Dermis blood vessel endothelial cell (primary cell): Measurements from ENCODE around the gene LAIR2. TPM values are rescaled to one million over a fixed set of nuclear protein-coding genes. Genes with fewer than 3 reads are reported as not detected.
"Not testable (repeated sequence)": the region's sequence is repeated elsewhere in the genome, so short reads cannot be mapped to it uniquely, and the experiment has no call there.

Experiments used
- DNase-seq: peaks from one replicate; pipeline ENCODE4 v3.0.0; 2010
- total RNA-seq: library from RNA; depleted of rRNA; stranded (reverse); fragments of >200 nt; gene quantifications from 2 replicates; pipeline ENCODE4 v1.2.3, GENCODE V29; 2014

Gene LAIR2
- total RNA-seq, 1 donor from 2014 or later: not detected

- DNase-seq: peak; percentile 80
Measured at GRCh38 chr19:54464630-54465425, 37.8 kb upstream of the LAIR2 start.

- no peak for DNase-seq
Measured at GRCh38 chr19:54465426-54466109, 37.1 kb upstream of the LAIR2 start.

- not testable (repeated sequence) for DNase-seq
Measured at GRCh38 chr19:54466110-54466480, 36.5 kb upstream of the LAIR2 start.

DNA sequence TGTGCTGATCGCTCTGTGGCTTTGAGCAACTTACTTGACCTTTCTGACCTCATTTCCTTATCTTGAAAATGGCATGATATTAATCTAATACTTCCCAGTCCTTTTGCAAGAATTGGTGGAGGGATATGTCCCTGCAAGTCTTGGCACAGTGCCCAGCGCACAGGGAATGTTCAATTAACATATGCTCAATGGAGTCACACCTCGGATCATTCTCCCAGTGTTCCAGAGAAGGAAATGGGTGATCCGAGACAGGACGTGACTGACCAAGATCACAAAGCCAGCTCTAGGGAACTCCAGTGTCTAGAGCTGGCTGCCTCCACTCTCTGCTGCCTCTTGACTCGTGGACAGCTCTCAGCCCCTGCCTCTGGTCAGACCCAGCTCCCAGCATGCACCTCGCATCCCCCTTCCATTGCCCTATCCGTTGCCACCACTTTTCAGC, 33.1 kb upstream of the LAIR2 start:
- DNase-seq: peak; percentile 94

GRCh38 chr19:54470276-54470887, 32.2 kb upstream of the LAIR2 start:
- DNase-seq: no peak

GRCh38 chr19:54470991-54471782, 31.4 kb upstream of the LAIR2 start:
- peak; percentile 76 for DNase-seq

DNA sequence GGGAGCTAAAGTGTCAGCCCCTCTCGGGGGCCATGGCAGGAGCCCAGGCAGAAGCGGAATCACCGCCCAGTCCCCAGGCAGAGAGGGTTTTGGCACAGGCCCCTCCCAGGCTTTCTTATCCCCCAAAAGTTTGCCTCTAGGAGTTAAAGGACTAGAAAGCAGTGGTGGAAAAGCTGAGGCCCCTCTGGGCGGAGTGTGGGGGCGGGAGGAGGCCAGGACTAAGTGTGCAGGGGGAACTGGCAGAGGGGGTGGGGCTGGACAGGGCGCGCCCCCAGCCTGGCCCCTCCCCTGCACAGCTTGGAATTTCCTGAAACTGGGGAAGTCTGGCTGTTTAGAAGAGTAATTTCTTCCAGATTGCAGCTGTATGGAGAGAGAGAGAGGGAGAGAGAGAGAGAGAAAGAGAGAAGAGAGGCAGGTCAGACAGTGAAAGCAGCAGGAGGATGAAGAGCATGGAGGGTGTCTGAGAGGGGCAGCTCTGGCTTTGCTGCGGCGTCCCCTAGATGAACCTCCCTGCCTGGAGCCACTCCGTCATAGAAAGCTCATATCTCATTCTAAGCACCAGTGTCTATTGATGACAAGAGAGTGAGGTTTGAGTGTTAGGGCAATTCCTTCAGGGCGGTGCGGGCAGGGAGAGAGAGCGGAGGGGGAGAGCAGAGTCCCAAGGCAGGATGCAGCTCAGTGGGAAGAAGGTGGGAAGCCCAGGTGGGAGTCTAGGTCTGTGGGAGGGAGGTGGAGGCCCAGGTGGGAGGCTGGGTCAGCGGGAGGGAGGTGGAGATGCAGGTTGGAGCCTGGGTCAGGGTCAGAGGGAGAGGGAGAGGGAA, 29.4 kb upstream of the LAIR2 start, which contains the start of gene CDC42EP5:
CDC42EP5 (minus strand) TSS at position 226 of the 821 bp plus-strand sequence. CDS start 7,749 bp downstream, outside the sequence.
- peak; percentile 88 for DNase-seq

DNA sequence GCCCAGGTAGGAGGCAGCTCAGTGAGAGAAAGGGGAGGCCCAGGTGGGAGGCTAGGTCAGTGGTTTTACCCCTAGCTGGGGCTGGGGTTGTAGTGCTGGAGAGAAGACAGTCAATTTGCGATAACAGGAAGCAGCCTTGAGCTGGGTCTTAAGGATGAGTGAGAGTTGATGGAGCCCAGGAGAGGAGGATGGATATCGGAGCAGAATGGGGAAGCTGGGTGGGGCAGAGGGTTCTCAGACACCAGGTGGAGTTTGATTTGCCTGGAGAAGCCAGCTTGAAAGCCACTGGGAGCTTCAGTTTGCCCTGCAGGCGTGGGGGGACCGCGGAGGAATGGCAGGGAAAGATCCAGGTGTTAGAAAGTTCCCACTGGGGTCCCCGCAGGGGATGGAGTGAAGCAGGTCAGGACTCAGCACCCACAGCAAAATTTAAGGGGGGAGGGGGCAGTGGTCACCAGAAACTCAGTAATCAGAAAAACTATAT, 28.7 kb upstream of the LAIR2 start:
- DNase-seq: no peak

- DNase-seq: no peak
Measured at GRCh38 chr19:54475706-54476105, 26.9 kb upstream of the LAIR2 start.

DNA sequence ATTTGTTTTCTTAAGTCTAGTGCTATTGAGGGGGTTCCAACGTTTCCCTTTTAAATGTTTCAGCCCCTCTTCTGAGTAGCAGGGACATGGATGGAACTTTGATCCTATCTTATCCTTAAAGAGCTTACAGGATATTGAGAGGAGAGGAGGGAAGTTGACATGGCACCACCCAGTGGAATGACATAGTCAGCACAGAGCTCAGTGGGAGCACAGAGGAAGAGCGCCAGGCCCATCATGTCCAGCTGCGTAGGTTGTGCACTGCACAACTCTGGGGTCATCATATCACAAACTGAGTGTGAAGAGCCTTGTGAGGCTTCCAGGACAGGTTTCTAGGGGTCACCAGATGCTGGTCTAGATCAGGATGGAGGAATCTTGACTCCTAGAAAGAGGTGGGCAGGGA, 25.0 kb upstream of the LAIR2 start:
- no peak for DNase-seq

DNA sequence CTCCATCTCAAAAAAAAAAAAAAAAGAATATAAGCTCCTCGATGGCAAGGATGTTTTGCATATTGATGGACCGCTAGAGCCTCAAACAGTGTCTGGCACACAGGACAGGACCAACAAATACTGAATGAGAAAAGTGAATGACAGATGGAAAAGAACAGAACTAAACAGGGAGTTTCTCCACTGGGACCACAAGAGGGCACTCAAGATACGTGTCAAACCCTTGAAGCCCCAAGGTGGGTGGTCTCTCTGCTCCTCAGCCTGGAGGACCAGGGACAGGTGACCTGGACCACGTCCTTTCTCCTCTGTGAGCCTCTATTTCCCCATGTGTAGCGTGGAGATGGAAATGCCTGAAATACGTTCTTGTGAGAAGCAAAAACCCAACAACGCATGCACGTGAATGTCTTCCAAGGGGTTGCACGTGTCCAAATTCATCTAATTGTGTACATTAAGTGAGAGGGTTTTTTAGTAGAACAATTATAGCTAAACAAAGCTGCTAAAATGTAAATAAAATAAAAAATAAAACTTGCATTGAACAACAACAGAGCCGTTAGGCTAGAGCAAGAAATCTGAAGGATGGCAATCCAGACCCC, 23.9 kb upstream of the LAIR2 start:
- DNase-seq: peak; percentile 78

DNA sequence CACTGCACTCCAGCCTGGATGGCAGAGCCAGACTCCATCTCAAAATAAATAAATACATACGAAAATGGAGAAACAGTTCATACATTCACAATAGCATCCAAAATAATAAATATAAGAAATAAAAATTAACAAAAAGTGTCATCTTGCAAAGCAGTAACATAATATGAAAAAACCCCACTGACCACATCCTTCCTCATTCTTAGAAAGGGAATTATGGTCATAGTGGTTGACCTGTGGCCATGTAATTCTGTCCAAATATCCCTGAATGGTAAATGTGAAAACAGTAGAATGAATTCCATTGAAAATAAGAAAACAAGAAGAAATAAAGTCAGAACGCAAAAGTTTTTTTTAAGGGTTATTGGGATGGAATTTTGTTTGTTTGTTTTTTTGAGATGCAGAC, 22.6 kb upstream of the LAIR2 start:
- no peak for DNase-seq

- peak; percentile 77 for DNase-seq
Measured at GRCh38 chr19:54481326-54481930, 21.2 kb upstream of the LAIR2 start.

- DNase-seq: no peak
Measured at GRCh38 chr19:54482889-54483288, 19.7 kb upstream of the LAIR2 start.

DNA sequence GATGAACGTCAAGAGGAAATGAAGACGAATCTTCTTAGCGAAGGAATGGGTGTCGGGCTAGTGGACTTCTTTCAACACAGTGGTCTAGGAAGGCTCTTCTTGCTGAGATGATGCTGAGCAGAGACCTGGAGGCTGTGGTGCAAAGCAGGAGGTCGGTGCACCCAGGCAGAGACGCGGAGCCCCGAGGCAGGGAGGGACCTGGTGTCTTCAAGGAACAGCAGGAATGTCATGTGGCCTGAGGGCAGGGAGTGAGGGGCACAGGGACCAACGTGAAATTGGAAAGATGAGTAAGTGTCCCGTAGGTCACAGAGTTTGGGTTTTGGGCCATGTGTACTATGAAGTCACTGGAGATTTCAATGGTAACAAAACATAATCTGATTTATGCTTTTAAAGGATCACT, 18.2 kb upstream of the LAIR2 start:
- DNase-seq: no peak

GRCh38 chr19:54485851-54486250, 16.8 kb upstream of the LAIR2 start:
- no peak for DNase-seq

DNA sequence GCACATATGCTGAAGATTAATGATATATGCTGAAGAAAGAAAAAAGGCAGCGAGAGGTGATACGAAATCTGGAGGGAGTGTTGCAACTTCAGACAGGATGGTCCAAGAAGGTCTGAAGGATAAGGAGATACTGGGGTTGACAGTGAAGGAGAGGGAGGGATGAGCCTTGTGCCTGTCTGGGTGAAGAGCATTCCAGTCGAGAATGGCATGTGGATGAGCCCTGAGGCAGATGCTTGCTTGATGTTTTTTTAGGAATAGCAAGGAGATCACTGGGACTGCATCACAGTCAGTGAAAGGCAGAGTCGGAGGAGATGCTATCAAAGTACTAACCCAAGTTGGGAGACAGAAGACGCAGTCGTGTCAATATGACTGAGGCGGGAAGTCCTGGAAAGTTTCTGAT, 13.3 kb upstream of the LAIR2 start:
- DNase-seq: no peak

- no peak for DNase-seq
Measured at GRCh38 chr19:54489766-54490165, 12.9 kb upstream of the LAIR2 start.

- DNase-seq: no peak
Measured at GRCh38 chr19:54492568-54492967, 10.1 kb upstream of the LAIR2 start.

- DNase-seq: not testable (repeated sequence)
Measured at GRCh38 chr19:54493056-54493455, 9.6 kb upstream of the LAIR2 start.
